IPS-18a (cell line): ENCODE data around the gene TMEM91.

ENCODE experiments used
- H3K27ac ChIP-seq: one replicate; pipeline ENCODE4 v1.5.1; 2013; ENCODE audit warnings: low read length
- H3K27me3 ChIP-seq: one replicate; pipeline ENCODE4 v1.6.1; 2013; ENCODE audit warnings: mild to moderate bottlenecking, low read length; ENCODE audit not compliant: control insufficient read depth, insufficient read depth
- H3K36me3 ChIP-seq: one replicate; pipeline ENCODE4 v1.6.1; 2013; ENCODE audit warnings: low read depth, low read length; ENCODE audit not compliant: control insufficient read depth
- H3K4me1 ChIP-seq: one replicate; pipeline ENCODE4 v1.6.1; 2013; ENCODE audit warnings: low read depth, low read length; ENCODE audit not compliant: control insufficient read depth
- H3K4me3 ChIP-seq: one replicate; pipeline ENCODE4 v1.5.1; 2013; ENCODE audit warnings: low read length
- H3K9ac ChIP-seq: one replicate; pipeline ENCODE4 v1.6.1; 2013; ENCODE audit warnings: mild to moderate bottlenecking, low read length, moderate library complexity
- H3K9me3 ChIP-seq: one replicate; pipeline ENCODE4 v1.6.1; 2013; ENCODE audit warnings: low read depth, low read length; ENCODE audit not compliant: control insufficient read depth

TMEM91 gene

GRCh38 chr19:41416194-41416674, 39.9 kb downstream of the TMEM91 start:
- Histone ChIP-seq H3K4me3 (no peak overlapping the region), H3K36me3 (peaks cover 9% of the 10 kb centered on the region), H3K4me1 (no peaks in the 10 kb centered on the region), H3K9me3 (no peaks in the 10 kb centered on the region), H3K9ac (no peak overlapping the region), H3K27ac (no peak overlapping the region), H3K27me3 (no peaks in the 10 kb centered on the region)

GRCh38 chr19:41420101-41420880, 44.0 kb downstream of the TMEM91 start:
- H3K9ac ChIP-seq = no peak overlapping the region
- no peak overlapping the region for H3K4me3 ChIP-seq
- no peaks in the 10 kb centered on the region for H3K27me3 ChIP-seq
- H3K4me1 ChIP-seq = no peaks in the 10 kb centered on the region
- no peaks in the 10 kb centered on the region for H3K9me3 ChIP-seq
- H3K36me3 ChIP-seq = peaks cover 9% of the 10 kb centered on the region
- H3K27ac ChIP-seq = no peak overlapping the region

GRCh38 chr19:41421314-41421713, 45.0 kb downstream of the TMEM91 start:
- Histone ChIP-seq H3K9ac (no peak overlapping the region), H3K9me3 (no peaks in the 10 kb centered on the region), H3K4me1 (no peaks in the 10 kb centered on the region), H3K27me3 (no peaks in the 10 kb centered on the region), H3K4me3 (no peak overlapping the region), H3K36me3 (peaks cover 9% of the 10 kb centered on the region), H3K27ac (no peak overlapping the region)

GRCh38 chr19:41421973-41422372, 45.6 kb downstream of the TMEM91 start:
- Histone ChIP-seq H3K36me3 (peaks cover 9% of the 10 kb centered on the region), H3K4me1 (peaks cover 4% of the 10 kb centered on the region), H3K4me3 (no peak overlapping the region), H3K27me3 (no peaks in the 10 kb centered on the region), H3K9me3 (no peaks in the 10 kb centered on the region), H3K27ac (no peak overlapping the region), H3K9ac (no peak overlapping the region)

GRCh38 chr19:41422456-41422855, 46.1 kb downstream of the TMEM91 start:
- no peak overlapping the region for H3K27ac ChIP-seq
- peaks cover 5% of the 10 kb centered on the region for H3K4me1 ChIP-seq
- peaks cover 9% of the 10 kb centered on the region for H3K36me3 ChIP-seq
- H3K9ac ChIP-seq = no peak overlapping the region
- H3K9me3 ChIP-seq = no peaks in the 10 kb centered on the region
- H3K27me3 ChIP-seq = no peaks in the 10 kb centered on the region
- no peak overlapping the region for H3K4me3 ChIP-seq

- no peak overlapping the region for H3K9ac ChIP-seq
- H3K9me3 ChIP-seq = no peaks in the 10 kb centered on the region
- H3K27ac ChIP-seq = no peak overlapping the region
- H3K27me3 ChIP-seq = no peaks in the 10 kb centered on the region
- H3K4me3 ChIP-seq = no peak overlapping the region
- peaks cover 5% of the 10 kb centered on the region for H3K4me1 ChIP-seq
- H3K36me3 ChIP-seq = peaks cover 9% of the 10 kb centered on the region
Measured at GRCh38 chr19:41422955-41423354, 46.6 kb downstream of the TMEM91 start.

GRCh38 chr19:41424335-41425173, 48.2 kb downstream of the TMEM91 start:
- Histone ChIP-seq H3K36me3 (peaks cover 6% of the 10 kb centered on the region), H3K27me3 (no peaks in the 10 kb centered on the region), H3K4me1 (peaks cover 5% of the 10 kb centered on the region), H3K9me3 (no peaks in the 10 kb centered on the region), H3K4me3 (no peak overlapping the region), H3K9ac (no peak overlapping the region), H3K27ac (no peak overlapping the region)

- H3K4me1 ChIP-seq = peaks cover 5% of the 10 kb centered on the region
- no peak overlapping the region for H3K9ac ChIP-seq
- no peaks in the 10 kb centered on the region for H3K27me3 ChIP-seq
- no peak overlapping the region for H3K27ac ChIP-seq
- peaks cover under 1% of the 10 kb centered on the region for H3K36me3 ChIP-seq
- no peaks in the 10 kb centered on the region for H3K9me3 ChIP-seq
- no peak overlapping the region for H3K4me3 ChIP-seq
Measured at GRCh38 chr19:41425174-41426115, 49.1 kb downstream of the TMEM91 start.

GRCh38 chr19:41426116-41426841, 49.9 kb downstream of the TMEM91 start:
- Histone ChIP-seq H3K27ac (no peak overlapping the region), H3K4me1 (peaks cover 5% of the 10 kb centered on the region), H3K9ac (no peak overlapping the region), H3K36me3 (peaks cover 7% of the 10 kb centered on the region), H3K27me3 (no peaks in the 10 kb centered on the region), H3K9me3 (no peaks in the 10 kb centered on the region), H3K4me3 (peak overlapping the region; percentile 68)

GRCh38 chr19:41426952-41427646, 50.8 kb downstream of the TMEM91 start, which contains the start of gene B3GNT8:
TSS of gene B3GNT8 (minus strand) at chr19:41427374. CDS start at chr19:41426778, 596 bp downstream.
- Histone ChIP-seq H3K27me3 (no peaks in the 10 kb centered on the region), H3K9me3 (no peaks in the 10 kb centered on the region), H3K36me3 (peaks cover 15% of the 10 kb centered on the region), H3K9ac (peak within 1 kb of the TSS; percentile 48), H3K4me1 (peaks cover 5% of the 10 kb centered on the region), H3K4me3 (peak within 1 kb of the TSS; percentile 68), H3K27ac (no peak within 1 kb of the TSS)
